GM18517 (cell line): ENCODE measurements around the gene THEM5.

ENCODE experiments used
- ATAC-seq: cut with Tn5 transposase; IDR thresholded peaks from one replicate; pipeline ENCODE4 v1.9.1; 2021; ENCODE audit warnings: mild to moderate bottlenecking, moderate library complexity; ENCODE audit not compliant: unreplicated experiment

The THEM5 gene

GRCh38 chr1:151802372-151802771, 51.1 kb downstream of the THEM5 start:
- ATAC-seq: no peak

- no peak for ATAC-seq
Observed at GRCh38 chr1:151801846-151802245, 51.7 kb downstream of the THEM5 start.

- ATAC-seq: no peak
Observed at GRCh38 chr1:151801310-151801820, 52.1 kb downstream of the THEM5 start.

- ATAC-seq: no peak
Observed at GRCh38 chr1:151800830-151801229, 52.7 kb downstream of the THEM5 start.

- no peak for ATAC-seq
Observed at GRCh38 chr1:151799179-151800022, 54.1 kb downstream of the THEM5 start.

- no peak for ATAC-seq
Observed at GRCh38 chr1:151798571-151798970, 54.9 kb downstream of the THEM5 start.
